Measurements from ENCODE around the gene ZNF740.

DNA sequence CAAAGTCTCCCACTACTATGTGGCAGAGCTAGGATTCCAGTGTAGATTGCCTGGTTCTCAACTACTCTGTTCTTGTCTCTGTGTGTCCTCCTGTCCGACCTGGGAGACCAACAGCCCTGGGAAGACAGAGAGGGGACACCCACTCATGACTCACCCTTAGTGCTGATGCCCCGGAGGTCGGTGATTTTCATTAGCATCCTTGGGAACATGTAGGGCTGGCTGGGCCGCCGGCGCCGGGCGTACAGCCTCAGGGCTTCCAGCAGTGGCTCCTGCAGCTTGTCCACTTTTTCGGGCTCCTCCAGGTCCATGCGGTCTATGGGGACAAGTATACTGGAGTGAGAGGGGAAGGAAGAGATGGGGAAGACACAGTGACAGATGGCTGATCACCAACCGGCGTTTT is 32.4 kb downstream of the ZNF740 start:
- TF ChIP-seq CTCF (IDR thresholded peaks at IDR 0.05; ENCODE audit: poor library complexity) (no peak), EZH2 (IDR thresholded peaks at IDR 0.05; ENCODE audit: borderline replicate concordance) (no peak), EZH2phosphoT487 (IDR thresholded peaks at IDR 0.05; ENCODE audit: low read depth, severe bottlenecking, unreplicated experiment) (no peak)

All from hepatocyte (in vitro differentiated cells).